Left ventricle myocardium inferior (tissue), 1 donor: ENCODE data around the gene SI. TPM values are rescaled to one million over a fixed set of nuclear protein-coding genes. Genes with fewer than 3 reads are reported as not detected.
"Not testable (repeated sequence)": the region's sequence is repeated elsewhere in the genome, so short reads cannot be mapped to it uniquely, and the experiment has no call there.

ENCODE experiments used
- DNase-seq: peaks from one replicate; pipeline ENCODE4 v3.0.0-alpha.2; 2020
- H3K27ac ChIP-seq: fragments of 200-600 bp; replicated peaks from 2 replicates; pipeline ENCODE4 v1.8.0; 2021
- H3K27me3 ChIP-seq: fragments of 200-600 bp; 2 replicates; pipeline ENCODE4 v1.8.0; 2021; ENCODE audit warnings: low read depth
- H3K36me3 ChIP-seq: fragments of 200-600 bp; 2 replicates; pipeline ENCODE4 v1.8.0; 2021
- H3K4me1 ChIP-seq: fragments of 200-600 bp; 2 replicates; pipeline ENCODE4 v1.8.0; 2021
- H3K4me3 ChIP-seq: fragments of 200-600 bp; 2 replicates; pipeline ENCODE4 v1.8.0; 2021; ENCODE audit warnings: mild to moderate bottlenecking, moderate library complexity
- H3K9me3 ChIP-seq: fragments of 200-600 bp; replicated peaks from 2 replicates; pipeline ENCODE4 v1.8.0; 2021
- CTCF ChIP-seq: fragments of 200-600 bp; IDR thresholded peaks from 2 replicates; pipeline ENCODE4 v1.8.0; 2021; ENCODE audit warnings: antibody characterized with exemption, mild to moderate bottlenecking, borderline replicate concordance
- intact Hi-C: fragments of 100-400 bp; cut with micrococcal nuclease; formaldehyde crosslinking; loops from one replicate; pipeline ENCODE4 v1.11.0; 2022
- total RNA-seq: library from RNA; stranded (reverse); fragmentation: NEBNext Ultra II Directional; extraction: Animal tissue kit (Norgen Biotek cat#: 25700); gene quantifications from one replicate; pipeline ENCODE4 v1.2.1, GENCODE V29; 2021
- donor health status: DM: no; HTN: yes; CAD: no; lungs with severe emphysema.

SI gene
- total RNA-seq, 1 donor from 2014 or later = not detected

- Histone ChIP-seq H3K4me3 (no peak overlapping the region), H3K9me3 (no peaks in the 10 kb centered on the region), H3K27me3 (no peaks in the 10 kb centered on the region), H3K36me3 (no peaks in the 10 kb centered on the region), H3K4me1 (no peaks in the 10 kb centered on the region), H3K27ac (no peak overlapping the region)
- intact Hi-C loops = no loop called here
- no peak for DNase-seq
- no peak for TF ChIP-seq CTCF
Observed at GRCh38 chr3:164984947-164985346, 93.3 kb downstream of the SI start.

GRCh38 chr3:164962610-164963009, 115.7 kb downstream of the SI start:
- no peaks in the 10 kb centered on the region for H3K27me3 ChIP-seq
- no peak for DNase-seq
- no peaks in the 10 kb centered on the region for H3K9me3 ChIP-seq
- H3K27ac ChIP-seq = no peak overlapping the region
- intact Hi-C loops = no loop called here
- H3K36me3 ChIP-seq = no peaks in the 10 kb centered on the region
- no peaks in the 10 kb centered on the region for H3K4me1 ChIP-seq
- TF ChIP-seq CTCF = no peak
- no peak overlapping the region for H3K4me3 ChIP-seq

GRCh38 chr3:164952966-164953365, 125.3 kb downstream of the SI start:
- H3K9me3 ChIP-seq = peaks cover 13% of the 10 kb centered on the region
- no peaks in the 10 kb centered on the region for H3K36me3 ChIP-seq
- no peak for TF ChIP-seq CTCF
- H3K4me1 ChIP-seq = no peaks in the 10 kb centered on the region
- H3K27me3 ChIP-seq = no peaks in the 10 kb centered on the region
- H3K27ac ChIP-seq = no peak overlapping the region
- no peak overlapping the region for H3K4me3 ChIP-seq
- no peak for DNase-seq
- intact Hi-C loops = no loop called here

- DNase-seq, H3K4me1 ChIP-seq, H3K4me3 ChIP-seq, H3K36me3 ChIP-seq, H3K27me3 ChIP-seq, H3K27ac ChIP-seq, intact Hi-C loops: not testable (repeated sequence)
- H3K9me3 ChIP-seq = peaks cover 23% of the 10 kb centered on the region
Observed at GRCh38 chr3:164951403-164951802, 126.9 kb downstream of the SI start.

- peaks cover 17% of the 10 kb centered on the region for H3K9me3 ChIP-seq
- H3K4me3 ChIP-seq = no peak overlapping the region
- TF ChIP-seq CTCF = no peak
- H3K27ac ChIP-seq = no peak overlapping the region
- H3K36me3 ChIP-seq = no peaks in the 10 kb centered on the region
- no peaks in the 10 kb centered on the region for H3K27me3 ChIP-seq
- H3K4me1 ChIP-seq = no peaks in the 10 kb centered on the region
- intact Hi-C loops = no loop called here
- DNase-seq = no peak
Observed at GRCh38 chr3:164940745-164941144, 137.6 kb downstream of the SI start.

- no peak for TF ChIP-seq CTCF
- H3K4me1 ChIP-seq = no peaks in the 10 kb centered on the region
- H3K27me3 ChIP-seq = no peaks in the 10 kb centered on the region
- H3K36me3 ChIP-seq = no peaks in the 10 kb centered on the region
- no peaks in the 10 kb centered on the region for H3K9me3 ChIP-seq
- no peak overlapping the region for H3K4me3 ChIP-seq
- DNase-seq = no peak
- H3K27ac ChIP-seq = no peak overlapping the region
- intact Hi-C loops = no loop called here
Observed at GRCh38 chr3:164929642-164930041, 148.7 kb downstream of the SI start.

Other genes with a start within 250 kb of the SI start
- not detected for gene SLITRK3, start 117.9 kb upstream of the SI start, total RNA-seq